BE2C (cell line): ENCODE results near the gene GPX3.

Experiments used
- DNase-seq: peaks from one replicate; pipeline ENCODE4 v3.0.0-alpha.2; 2020
- H3K27me3 ChIP-seq: fragments of 250-450 bp; sonication (Bioruptor Pico); 2 replicates; pipeline ENCODE4 v1.5.1; 2020; ENCODE audit warnings: mild to moderate bottlenecking
- H3K36me3 ChIP-seq: fragments of 250-450 bp; sonication (Bioruptor Pico); 2 replicates; pipeline ENCODE4 v1.5.1; 2020; ENCODE audit warnings: mild to moderate bottlenecking
- H3K4me1 ChIP-seq: fragments of 250-450 bp; sonication (Bioruptor Pico); 2 replicates; pipeline ENCODE4 v1.5.1; 2020
- H3K4me3 ChIP-seq: 2 replicates; pipeline ENCODE4 v1.5.1; 2011; ENCODE audit warnings: low read depth, low read length
- H3K9me3 ChIP-seq: fragments of 250-450 bp; sonication (Bioruptor Pico); 2 replicates; pipeline ENCODE4 v1.5.1; 2020
- TF ChIP-seq, protein P1 (sequence below): IDR thresholded peaks from 2 replicates; pipeline ENCODE4 v1.5.1; 2012; ENCODE audit warnings: mild to moderate bottlenecking, low read depth, low read length

GPX3 gene

DNA sequence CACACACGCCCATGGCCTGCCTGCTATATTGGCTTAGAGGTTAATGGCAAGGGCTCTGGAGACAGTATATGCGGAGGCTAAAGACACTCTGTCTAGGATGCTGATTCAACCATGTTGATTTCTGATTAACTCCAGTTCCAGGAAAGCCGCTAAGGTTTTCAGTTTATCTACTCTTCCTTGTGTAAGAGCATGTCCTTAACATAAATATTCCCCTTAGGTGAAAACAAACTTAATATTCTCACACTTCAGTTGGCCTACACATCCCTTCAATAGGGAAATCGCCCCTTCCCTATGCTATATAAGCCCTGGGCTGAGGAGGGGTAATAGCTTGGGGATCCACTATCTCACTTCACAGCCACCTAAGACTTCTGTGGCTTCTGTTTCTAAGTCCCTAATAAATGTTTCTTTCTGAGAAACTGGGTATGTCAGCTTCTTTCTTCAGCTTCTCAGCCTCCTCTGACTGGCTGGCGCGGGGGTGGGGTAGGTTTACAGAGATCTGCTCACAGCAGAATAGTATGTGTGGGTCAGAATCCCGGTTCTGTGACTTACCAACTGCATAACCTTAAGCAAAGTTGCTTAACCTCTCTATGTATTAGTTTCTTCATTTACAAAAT lies 4.3 kb upstream of the GPX3 start:
- H3K36me3 ChIP-seq: no peaks in the 10 kb centered on the region
- no peak for DNase-seq
- TF ChIP-seq, protein P1, sequence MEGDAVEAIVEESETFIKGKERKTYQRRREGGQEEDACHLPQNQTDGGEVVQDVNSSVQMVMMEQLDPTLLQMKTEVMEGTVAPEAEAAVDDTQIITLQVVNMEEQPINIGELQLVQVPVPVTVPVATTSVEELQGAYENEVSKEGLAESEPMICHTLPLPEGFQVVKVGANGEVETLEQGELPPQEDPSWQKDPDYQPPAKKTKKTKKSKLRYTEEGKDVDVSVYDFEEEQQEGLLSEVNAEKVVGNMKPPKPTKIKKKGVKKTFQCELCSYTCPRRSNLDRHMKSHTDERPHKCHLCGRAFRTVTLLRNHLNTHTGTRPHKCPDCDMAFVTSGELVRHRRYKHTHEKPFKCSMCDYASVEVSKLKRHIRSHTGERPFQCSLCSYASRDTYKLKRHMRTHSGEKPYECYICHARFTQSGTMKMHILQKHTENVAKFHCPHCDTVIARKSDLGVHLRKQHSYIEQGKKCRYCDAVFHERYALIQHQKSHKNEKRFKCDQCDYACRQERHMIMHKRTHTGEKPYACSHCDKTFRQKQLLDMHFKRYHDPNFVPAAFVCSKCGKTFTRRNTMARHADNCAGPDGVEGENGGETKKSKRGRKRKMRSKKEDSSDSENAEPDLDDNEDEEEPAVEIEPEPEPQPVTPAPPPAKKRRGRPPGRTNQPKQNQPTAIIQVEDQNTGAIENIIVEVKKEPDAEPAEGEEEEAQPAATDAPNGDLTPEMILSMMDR: no peak
- no peak overlapping the region for H3K4me3 ChIP-seq
- H3K9me3 ChIP-seq: no peaks in the 10 kb centered on the region
- H3K27me3 ChIP-seq: no peaks in the 10 kb centered on the region
- no peaks in the 10 kb centered on the region for H3K4me1 ChIP-seq

DNA sequence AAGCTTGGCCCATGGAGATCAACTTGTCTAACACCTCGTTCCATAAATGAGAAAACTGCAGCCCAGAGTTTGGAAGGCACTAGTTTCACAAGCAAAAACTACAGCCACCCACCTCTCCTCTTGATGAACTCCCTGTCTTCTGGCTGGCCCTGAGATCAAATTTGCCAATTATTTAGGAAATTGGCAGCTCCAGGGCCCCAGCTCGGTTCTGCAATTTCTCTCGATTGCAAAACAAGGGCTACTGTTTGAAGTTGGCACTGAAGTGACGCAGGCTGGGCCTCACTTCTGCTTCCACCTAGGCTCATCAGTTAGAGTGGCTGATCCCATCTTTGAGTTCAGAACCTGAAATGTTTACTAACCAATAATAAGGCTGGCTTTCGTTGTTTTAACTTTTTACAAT lies 3.7 kb upstream of the GPX3 start:
- DNase-seq: no peak

DNA sequence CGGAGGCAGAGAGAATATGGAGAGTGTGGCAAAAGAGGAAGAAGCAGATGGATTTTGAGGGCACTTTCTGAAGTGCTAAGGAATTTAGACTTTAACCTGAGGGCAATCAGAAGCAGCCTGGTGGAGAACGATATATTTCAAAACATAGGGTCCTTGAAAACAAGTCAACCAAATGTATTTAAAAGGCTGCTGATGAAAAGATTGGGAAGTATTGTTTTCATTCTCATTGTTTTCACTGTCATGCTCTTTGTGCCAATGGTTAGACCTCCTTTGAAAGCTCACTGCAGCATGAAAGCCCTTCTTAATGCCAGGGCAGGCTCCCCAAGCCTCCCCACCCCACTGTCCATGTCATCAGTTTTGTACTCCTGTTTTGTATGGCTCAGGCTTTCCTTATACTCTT lies 2.5 kb upstream of the GPX3 start:
- no peaks in the 10 kb centered on the region for H3K4me1 ChIP-seq
- TF ChIP-seq, protein P1: no peak

More for the DNA sequence above, 3.7 kb upstream of the GPX3 start:
- no peaks in the 10 kb centered on the region for H3K9me3 ChIP-seq
- no peaks in the 10 kb centered on the region for H3K36me3 ChIP-seq
- no peaks in the 10 kb centered on the region for H3K27me3 ChIP-seq
- H3K4me3 ChIP-seq: no peak overlapping the region
- no peaks in the 10 kb centered on the region for H3K4me1 ChIP-seq
- TF ChIP-seq, protein P1: no peak

DNA sequence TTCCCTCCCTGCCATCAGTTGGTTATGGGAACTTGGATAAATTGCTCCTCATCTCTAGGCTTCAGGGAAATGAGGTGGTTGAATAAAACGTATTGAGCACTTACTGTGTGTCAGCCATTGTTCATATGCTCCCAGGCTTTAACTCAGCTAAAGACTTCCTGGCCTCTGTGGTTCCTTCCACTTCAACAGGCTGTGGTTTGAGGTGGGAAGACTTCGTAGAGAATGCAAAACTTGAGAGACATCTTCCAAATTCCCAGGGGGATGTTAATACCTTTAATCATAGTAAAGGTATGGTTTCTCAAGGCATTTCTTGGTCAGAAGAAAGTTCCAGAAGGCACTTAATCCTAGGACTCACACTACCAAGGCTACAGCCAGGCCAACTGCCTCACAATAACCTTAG lies 1.5 kb upstream of the GPX3 start:
- no peaks in the 10 kb centered on the region for H3K9me3 ChIP-seq
- H3K4me3 ChIP-seq: no peak overlapping the region
- H3K27me3 ChIP-seq: no peaks in the 10 kb centered on the region
- H3K36me3 ChIP-seq: no peaks in the 10 kb centered on the region
- H3K4me1 ChIP-seq: no peaks in the 10 kb centered on the region
- DNase-seq: no peak
- TF ChIP-seq, protein P1: no peak

More for the DNA sequence above, 2.5 kb upstream of the GPX3 start:
- H3K27me3 ChIP-seq: no peaks in the 10 kb centered on the region
- no peaks in the 10 kb centered on the region for H3K9me3 ChIP-seq
- no peak for DNase-seq
- no peaks in the 10 kb centered on the region for H3K36me3 ChIP-seq
- no peak overlapping the region for H3K4me3 ChIP-seq

DNA sequence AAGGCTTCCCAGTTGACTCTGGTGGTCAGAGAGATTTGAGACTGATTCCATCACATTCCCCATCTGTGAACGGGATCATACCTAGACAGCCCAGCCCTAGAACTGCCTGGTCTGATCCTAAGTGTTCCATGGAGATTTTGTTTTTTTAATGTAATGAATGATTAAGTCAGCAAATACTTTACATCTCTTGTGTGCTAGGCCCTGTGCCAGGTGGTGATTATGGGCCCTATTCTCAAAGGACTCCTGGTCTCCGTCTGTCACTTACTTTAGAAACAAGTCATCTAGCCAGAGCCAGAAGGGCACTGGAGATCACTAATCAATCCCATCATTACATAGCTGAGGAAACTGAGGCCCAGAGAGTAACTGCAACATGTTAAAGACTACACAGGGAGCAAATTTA lies 1.1 kb upstream of the GPX3 start:
- H3K4me1 ChIP-seq: no peaks in the 10 kb centered on the region
- H3K27me3 ChIP-seq: no peaks in the 10 kb centered on the region
- TF ChIP-seq, protein P1: no peak
- no peak overlapping the region for H3K4me3 ChIP-seq
- no peaks in the 10 kb centered on the region for H3K36me3 ChIP-seq
- DNase-seq: no peak
- H3K9me3 ChIP-seq: no peaks in the 10 kb centered on the region

DNA sequence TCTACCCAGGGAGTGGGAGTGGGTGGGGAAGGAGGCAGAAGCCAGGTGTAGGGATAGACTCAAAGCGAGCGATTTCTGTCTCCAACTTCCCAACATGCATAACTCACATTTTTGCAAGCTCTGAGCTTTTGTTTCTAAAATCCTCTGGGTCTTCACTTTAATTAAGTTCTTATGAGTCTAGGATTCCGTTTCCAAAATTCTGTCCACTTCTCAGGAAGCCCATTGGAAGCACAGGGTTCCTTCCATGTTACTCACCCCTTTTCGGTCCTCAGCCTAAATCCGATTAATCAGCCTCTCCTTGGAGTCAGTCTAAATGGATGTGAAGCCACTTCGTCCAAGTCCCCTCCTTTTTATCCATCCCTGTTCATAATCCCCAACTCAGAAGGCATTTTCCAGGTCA lies 1.4 kb downstream of the GPX3 start:
- TF ChIP-seq, protein P1: no peak
- no peak for DNase-seq
- H3K4me3 ChIP-seq: no peak overlapping the region
- H3K4me1 ChIP-seq: no peaks in the 10 kb centered on the region
- H3K36me3 ChIP-seq: no peaks in the 10 kb centered on the region
- H3K9me3 ChIP-seq: no peaks in the 10 kb centered on the region
- no peaks in the 10 kb centered on the region for H3K27me3 ChIP-seq
